DMS53 (cell line): ENCODE data around the gene NPC1.
"Not testable (repeated sequence)": the region's sequence is repeated elsewhere in the genome, so short reads cannot be mapped to it uniquely, and the experiment has no call there.

ENCODE experiments used
- DNase-seq: peaks from one replicate; lab custom pipeline; 2025; lab: John Stamatoyannopoulos, UW

Gene NPC1

DNA sequence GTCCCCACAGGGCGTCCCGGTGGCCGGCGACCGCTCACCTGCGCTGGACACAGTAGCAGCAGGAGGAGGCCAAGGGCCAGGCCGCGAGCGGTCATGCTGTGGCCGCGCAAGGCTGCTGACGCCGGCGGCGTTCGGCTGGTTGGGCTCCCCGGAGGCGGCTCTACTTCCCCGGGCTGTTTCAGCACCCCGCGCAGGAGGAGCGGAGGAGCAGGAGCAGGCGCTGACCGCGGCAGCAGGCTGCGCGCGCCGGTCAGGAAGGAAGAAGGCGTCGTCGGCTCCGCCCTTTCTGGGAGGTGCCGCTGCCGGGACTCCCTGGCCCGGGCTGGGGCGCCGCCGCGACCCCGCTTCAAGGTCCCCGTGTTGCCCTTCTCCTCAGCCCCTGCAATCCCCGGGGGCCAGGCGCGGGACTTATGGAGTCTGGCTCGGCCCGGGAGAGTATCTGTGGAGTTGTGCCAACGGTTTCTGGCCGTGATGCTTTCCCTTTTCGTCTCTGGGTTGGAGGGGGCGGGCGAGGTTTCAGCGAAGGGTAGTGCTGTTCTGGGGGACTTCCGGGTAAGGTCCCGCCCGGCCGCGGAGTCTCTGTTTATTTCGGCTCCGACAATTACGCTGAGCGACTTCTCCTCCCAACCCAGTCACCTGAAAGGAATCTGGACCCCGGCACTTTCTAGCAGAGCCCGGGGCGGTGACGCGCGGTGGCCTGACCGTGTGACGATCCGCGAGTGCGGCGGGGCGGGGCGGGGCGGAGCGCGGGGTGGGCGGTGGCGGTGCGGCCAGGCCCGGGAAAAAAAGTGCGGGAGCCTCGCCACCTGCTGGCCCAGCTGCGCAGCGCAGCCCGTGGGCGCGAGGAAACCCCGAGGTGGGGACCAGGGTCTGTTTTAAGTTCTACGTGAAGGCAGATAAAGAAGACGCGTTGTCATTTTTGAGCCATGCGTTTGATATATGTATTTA is at the start of gene NPC1:
Gene NPC1, minus strand, starts transcription at position 258 of the 948 bp plus-strand sequence. Its CDS starts 163 bp downstream, at position 95.
- DNase-seq = peak; percentile 94

- no peak for DNase-seq
These were observed 49.7 kb upstream of the NPC1 start for GRCh38 chr18:23636071-23636399.

GRCh38 chr18:23635283-23636070 is 49.2 kb upstream of the NPC1 start:
- peak; percentile 11 for DNase-seq

DNA sequence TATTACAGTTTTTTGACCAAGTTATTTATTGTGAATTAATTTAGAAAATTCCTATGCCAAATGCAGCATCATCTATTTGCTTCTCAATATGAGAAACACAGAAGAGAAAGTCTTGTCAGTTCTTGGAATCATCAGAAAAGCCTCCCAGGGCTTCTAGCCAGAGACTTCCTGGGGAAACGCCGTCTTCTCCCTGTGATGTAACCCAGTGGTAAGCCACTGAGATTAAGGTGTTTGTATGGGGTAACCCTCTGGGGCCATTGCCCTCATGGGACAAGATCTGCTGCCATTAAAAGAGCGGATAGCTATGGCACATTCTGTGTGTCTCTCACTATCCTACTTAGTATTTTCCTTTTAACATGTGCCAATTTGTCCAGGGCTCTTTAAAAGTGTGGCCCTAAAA is 48.4 kb upstream of the NPC1 start:
- DNase-seq = no peak

DNA sequence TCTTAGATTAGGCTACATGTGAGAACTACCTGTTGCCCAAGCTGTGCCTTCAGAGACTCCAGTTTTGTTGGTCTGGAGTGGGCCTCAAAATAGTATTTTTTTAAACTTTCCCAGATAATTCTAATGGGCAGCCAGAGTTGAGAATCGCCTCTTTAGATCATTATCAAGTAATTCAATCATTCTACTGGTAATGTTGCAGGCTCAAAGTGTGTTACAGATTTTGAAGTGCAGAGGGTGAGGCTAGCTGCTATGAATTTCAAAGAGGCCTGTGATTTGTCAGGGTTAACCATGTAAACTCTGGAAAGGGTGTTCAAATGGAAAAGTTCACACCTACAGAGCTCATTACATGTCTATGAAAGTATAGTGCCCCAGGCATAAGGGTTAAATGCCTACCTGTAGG is 46.3 kb upstream of the NPC1 start:
- no peak for DNase-seq

- no peak for DNase-seq
These were observed 45.4 kb upstream of the NPC1 start for GRCh38 chr18:23631746-23632145.

DNA sequence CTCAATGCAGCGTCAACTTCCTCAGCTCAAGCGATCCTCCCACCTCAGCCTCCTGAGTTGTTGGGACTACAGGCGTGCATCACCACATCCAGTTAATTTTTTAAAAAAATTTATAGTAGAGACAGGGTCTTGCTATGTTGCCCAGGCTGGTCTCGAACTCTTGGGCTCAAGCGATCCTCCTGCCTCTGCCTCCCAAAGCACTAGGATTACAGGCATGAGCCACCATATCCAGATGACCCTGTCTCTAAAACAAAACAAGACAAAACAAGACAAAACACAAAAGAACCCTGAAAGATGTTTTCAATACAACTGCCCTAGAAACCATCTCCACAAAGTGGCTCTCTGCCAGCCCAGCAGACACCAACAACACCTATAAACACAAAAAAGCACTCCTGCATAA is 45.0 kb upstream of the NPC1 start:
- peak; percentile 7 for DNase-seq

DNA sequence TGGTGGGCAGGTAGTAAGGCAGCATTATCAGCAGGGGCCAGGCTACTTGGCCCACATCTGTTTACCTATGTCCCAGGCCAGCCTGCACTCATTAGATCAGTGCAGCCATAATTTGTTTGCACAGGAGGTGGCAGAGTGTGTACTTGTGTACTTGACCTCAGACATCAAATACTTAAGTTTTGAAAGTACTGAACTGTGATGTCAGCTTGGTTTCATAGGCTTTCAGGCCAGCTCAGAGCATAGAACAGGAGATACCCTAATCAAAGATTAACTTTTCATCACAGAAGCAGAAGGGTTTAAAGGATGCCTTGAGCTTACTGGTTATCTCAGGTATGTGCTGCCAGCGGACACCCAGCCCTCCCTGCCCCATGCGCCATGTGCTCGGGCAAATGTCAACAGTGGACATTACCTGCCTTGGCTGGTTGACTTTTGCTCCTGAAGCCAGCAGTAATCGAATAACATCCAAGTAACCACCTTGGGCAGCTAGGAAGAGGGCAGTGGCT is 43.2 kb upstream of the NPC1 start:
- peak; percentile 98 for DNase-seq

- DNase-seq = no peak
These were observed 41.7 kb upstream of the NPC1 start for GRCh38 chr18:23627970-23628369.

GRCh38 chr18:23627321-23627720 is 41.0 kb upstream of the NPC1 start:
- DNase-seq = peak; percentile 91

DNA sequence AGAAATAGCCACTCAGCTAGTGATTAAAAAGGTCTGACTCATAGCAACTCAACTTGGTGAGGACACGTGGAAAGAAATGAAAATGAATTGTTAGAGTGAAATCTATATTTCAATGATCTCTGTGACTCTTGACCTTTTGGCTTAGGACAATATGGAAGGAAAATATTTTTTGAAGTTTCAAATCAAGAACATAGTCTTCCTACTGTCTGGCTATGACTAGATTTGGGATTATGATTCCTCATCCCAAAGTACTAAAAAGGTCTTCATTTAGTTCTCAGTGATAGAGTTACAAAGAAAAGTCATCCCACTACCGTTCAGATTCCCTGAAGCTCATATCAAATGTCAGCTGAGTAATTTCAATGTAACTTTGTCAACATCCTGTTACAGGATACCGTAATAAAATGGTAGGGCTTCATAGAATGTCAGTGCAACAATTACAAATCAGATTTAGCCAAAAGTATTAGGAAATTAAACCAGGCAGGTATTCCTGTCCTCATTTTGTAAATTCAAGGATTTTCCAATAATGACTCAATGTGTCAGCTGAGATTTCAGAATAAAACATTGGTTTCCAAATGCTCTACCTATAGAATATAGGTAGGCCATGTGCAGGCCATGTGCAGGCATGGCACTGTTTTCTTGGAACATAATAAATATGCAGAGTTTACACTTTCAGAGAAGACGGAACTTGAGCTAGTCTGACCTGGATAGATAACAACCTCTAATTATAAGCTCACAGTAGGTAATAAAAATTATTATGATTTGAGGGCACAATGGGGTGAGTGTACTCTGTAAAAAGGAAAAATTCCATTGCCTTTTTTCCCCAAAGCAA is 40.4 kb upstream of the NPC1 start:
- peak; percentile 75 for DNase-seq

- DNase-seq = no peak
These were observed 36.7 kb upstream of the NPC1 start for GRCh38 chr18:23623040-23623439.

DNA sequence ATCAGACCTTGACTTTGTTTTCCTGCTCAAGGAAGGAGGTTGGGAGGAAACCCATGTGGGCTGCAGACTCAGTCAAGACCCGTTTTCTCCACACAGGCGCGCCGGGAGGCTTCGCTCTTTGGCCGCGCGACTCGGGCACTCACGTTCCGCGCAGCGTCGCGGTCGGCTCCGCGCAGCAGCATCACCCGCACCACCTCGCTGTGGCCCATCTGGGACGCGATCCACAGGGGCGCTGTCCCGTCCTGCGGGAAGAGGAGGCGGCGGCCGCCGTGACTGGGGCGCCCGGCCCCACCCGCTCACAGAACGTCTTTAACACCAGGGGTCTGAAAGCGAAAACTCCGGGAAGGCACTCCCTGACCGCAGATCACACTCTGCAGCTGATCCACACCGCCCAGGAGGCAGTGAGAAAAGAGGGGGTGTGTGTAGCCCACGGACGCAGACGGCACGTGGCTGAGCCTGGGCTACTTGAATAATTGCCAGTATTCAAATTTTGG is 33.1 kb upstream of the NPC1 start:
- peak; percentile 38 for DNase-seq

DNA sequence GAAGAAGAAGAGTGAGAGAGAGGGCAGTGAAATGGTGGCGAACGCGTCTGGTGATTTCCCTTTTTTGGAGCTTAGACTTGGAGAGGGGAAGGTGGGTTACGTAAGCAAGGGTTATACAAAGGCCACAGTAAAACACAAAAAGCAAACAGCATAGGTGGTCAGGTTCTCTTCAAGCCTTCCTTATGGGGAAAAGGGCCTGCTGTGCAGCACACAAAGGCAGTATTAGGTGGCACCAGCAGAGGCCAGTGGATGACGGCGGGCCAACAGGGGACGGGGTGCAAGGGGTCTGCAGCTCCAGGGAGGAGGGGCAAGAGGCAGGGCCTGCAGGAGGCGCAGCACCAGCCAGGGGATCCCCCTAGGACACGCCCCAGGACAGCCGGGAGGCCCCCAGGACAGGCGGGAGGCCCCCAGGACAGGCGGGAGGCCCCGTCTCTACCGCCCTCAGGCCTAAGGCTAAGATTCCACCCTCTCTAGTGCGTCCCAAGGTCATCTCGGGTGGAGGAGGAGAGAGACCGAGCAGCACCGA is 32.6 kb upstream of the NPC1 start:
- DNase-seq = no peak

DNA sequence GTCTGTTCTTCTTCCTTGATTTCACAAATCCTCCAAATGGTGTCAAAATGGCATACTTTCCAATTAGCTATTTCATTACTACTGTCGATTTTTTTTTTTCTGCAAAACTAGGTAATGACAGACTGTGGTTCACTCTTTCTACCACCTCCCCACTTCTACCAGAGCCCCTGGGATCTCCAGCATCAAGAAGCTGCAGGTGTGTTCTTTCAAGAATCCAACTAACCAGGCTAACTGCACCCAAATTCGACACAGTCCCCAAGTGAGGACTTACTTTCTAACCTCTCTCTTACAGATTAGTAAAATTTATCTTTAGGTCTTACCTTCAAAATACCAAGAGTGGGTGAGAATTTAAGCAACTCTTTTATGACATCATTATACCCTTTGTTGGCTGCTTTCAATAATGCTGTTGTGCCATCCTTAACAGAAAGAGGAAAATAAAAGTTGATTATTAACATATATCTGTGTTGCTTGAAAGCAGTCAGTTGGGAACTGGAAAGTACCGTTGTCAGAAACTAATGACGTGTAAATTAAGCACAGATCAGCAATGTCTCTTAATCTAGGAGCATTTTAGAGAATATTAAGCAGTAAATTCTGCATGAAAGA is 31.2 kb upstream of the NPC1 start:
- no peak for DNase-seq

DNA sequence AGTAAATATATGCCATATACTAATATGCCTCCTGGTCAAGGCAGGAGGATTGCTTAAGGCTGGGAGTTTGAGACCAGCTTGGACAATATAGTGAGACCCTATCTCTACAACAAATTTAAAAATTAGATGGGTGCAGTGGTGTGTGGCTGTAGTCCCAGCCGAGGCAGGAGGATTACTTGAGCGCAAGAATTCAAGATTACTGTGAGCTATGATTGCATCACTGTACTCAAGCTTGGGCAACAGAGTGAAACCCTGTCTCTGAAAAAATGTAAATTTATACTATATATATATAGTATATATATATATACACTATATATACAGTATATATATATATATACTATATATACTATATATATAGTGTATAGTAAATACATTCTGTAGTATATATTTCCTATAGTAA is 30.0 kb upstream of the NPC1 start:
- no peak for DNase-seq

GRCh38 chr18:23614891-23615290 is 28.6 kb upstream of the NPC1 start:
- DNase-seq = no peak

- DNase-seq = no peak
These were observed 28.1 kb upstream of the NPC1 start for GRCh38 chr18:23614413-23614812.

DNA sequence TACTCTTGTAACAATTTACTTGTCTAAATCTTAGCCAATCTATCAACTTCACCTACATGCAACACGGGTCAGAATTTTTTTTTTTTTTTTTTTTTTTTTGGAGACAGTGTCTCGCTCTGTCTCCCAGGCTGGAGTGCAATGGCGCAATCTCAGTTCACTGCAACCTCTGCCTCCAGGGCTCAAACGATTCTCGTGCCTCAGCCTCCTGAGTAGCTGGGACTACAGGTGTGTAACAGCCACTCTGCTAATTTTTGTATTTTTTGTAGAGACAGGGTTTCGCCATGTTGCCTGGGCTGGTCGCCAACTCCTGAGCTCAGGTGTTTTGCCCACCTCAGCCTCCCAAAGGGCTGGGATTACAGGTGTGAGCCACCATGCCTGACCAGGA is 26.8 kb upstream of the NPC1 start:
- not testable (repeated sequence) for DNase-seq

DNA sequence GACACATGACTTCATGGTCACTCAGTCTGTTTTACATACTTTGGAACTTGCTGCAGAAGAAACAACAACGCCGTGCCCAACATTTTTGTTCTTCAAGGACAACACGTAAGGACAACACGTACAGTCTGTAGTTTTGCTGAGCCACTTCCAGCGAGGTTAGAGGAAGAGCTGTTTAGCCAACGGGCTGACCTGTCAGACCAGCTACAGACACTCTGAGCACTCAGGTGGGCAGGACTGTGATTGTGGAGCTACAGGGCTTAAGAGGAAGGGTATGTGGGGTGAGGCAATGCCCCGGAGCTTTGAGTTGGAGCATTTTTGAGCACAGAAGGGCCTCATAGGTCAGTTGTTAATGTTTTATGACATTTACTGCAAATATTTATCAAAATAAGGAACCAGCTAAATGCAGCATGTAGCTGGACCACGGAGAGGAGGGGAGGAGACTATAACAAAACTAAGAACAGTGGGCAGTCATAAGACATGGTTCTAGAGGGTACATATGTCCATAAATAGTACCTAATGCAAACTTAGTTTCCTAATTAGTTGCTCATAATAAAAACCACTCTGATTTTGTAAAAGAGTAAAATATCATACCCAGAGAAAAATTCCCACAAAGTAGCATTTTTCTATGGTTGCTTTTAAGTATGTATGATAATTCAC is 26.3 kb upstream of the NPC1 start:
- no peak for DNase-seq
